ENCODE measurements around the gene SLC19A3. TPM values are rescaled to one million over a fixed set of nuclear protein-coding genes. Genes with fewer than 3 reads are reported as not detected.

Gene SLC19A3
- total RNA-seq, 1 experiment from 2014 or later: 0.26 TPM

GRCh38 chr2:227765788-227766372 lies 48.1 kb upstream of the SLC19A3 start:
- H3K4me3 ChIP-seq (ENCODE audit: low read length): no peak overlapping the region
- H3K4me1 ChIP-seq (ENCODE audit: insufficient read depth, low read length): no peaks in the 10 kb centered on the region
- no peak for TF ChIP-seq EZH2 (IDR thresholded peaks at IDR 0.05; ENCODE audit: low read length, unreplicated experiment)
- TF ChIP-seq, protein P1, sequence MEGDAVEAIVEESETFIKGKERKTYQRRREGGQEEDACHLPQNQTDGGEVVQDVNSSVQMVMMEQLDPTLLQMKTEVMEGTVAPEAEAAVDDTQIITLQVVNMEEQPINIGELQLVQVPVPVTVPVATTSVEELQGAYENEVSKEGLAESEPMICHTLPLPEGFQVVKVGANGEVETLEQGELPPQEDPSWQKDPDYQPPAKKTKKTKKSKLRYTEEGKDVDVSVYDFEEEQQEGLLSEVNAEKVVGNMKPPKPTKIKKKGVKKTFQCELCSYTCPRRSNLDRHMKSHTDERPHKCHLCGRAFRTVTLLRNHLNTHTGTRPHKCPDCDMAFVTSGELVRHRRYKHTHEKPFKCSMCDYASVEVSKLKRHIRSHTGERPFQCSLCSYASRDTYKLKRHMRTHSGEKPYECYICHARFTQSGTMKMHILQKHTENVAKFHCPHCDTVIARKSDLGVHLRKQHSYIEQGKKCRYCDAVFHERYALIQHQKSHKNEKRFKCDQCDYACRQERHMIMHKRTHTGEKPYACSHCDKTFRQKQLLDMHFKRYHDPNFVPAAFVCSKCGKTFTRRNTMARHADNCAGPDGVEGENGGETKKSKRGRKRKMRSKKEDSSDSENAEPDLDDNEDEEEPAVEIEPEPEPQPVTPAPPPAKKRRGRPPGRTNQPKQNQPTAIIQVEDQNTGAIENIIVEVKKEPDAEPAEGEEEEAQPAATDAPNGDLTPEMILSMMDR (conservative IDR thresholded peaks at IDR 0.05; ENCODE audit: low read depth, low read length): no peak
- TF ChIP-seq EZH2phosphoT487 (IDR thresholded peaks at IDR 0.05; ENCODE audit: borderline replicate concordance, low read length): no peak
- no peak overlapping the region for H3K4me2 ChIP-seq (ENCODE audit: low read length)
- no peak overlapping the region for H3K9ac ChIP-seq (ENCODE audit: low read length)
- ChIA-PET POLR2A (ENCODE audit: unreplicated experiment) (no interaction called here), CTCF (interaction anchor here (0.6 to 1.4 kb wide), 3 partner anchors 108 to 360 kb away, joined by 3 to 20 read pairs (median 3); no protein-coding TSS in a partner anchor)
- no peak for ATAC-seq
- no peaks in the 10 kb centered on the region for H3F3A ChIP-seq (ENCODE audit: low read length, unreplicated experiment)
- no peak overlapping the region for H2AFZ ChIP-seq (ENCODE audit: low read length)
- H3K36me3 ChIP-seq (ENCODE audit: low read depth, low read length): no peaks in the 10 kb centered on the region
- H3K27ac ChIP-seq (ENCODE audit: low read length): no peak overlapping the region
- no peaks in the 10 kb centered on the region for H3K9me3 ChIP-seq (ENCODE audit: low read length)
- no peaks in the 10 kb centered on the region for H3K9me2 ChIP-seq (replicated peaks; ENCODE audit: low read length)
- no peaks in the 10 kb centered on the region for H3K27me3 ChIP-seq (ENCODE audit: low read length)
- BruUV-seq (replicated peaks): no TSS peak
- intact Hi-C loops (cut with micrococcal nuclease): loop anchor here (1.0 to 5.0 kb wide), 4 partner anchors 108 to 636 kb away; no protein-coding TSS in a partner anchor
- no peaks in the 10 kb centered on the region for H4K20me1 ChIP-seq (ENCODE audit: low read length)
- DNase-seq: no peak
- H3K79me2 ChIP-seq (ENCODE audit: low read length): no peaks in the 10 kb centered on the region

DNA sequence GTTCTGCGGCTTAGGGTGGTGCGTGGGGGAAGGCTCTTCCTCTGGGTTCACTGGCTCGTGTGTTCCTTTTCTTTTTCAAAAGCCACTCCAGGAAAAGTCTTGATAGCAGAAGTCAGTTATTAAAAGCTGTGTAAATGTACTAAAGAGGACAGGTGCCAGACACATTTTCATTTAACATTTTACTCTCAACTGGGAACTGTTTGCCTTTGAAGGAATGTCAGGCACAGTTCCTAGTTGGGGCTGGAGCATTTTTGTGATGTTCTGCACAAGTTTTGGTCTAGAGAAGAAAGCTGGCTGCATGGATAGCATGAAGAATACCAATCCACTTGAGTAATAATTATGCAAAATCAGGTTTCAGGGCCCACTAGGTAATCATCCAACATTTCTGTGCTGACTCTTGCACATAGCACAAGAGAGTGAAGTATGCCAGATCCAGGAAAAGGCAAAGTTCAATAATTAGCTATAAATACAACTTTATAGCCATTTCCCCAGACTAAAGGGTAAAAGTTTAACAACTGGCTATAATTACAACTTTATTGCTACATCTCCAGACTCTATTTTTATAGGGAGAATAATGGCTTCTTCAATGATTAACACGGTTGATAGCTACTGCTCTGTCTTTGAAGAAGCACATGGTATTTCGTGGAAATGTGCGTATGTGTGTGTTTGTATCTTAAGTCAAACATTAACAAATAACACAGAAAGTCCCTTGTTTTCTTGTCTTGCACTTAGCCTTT lies 44.1 kb upstream of the SLC19A3 start:
- H3K27ac ChIP-seq (ENCODE audit: low read length): no peak overlapping the region
- no peak overlapping the region for H3K4me3 ChIP-seq (ENCODE audit: low read length)
- H3F3A ChIP-seq (ENCODE audit: low read length, unreplicated experiment): no peaks in the 10 kb centered on the region
- no peaks in the 10 kb centered on the region for H3K4me1 ChIP-seq (ENCODE audit: insufficient read depth, low read length)
- CTCF ChIA-PET: no interaction called here
- H3K9me2 ChIP-seq (replicated peaks; ENCODE audit: low read length): no peaks in the 10 kb centered on the region
- ATAC-seq (no peak), DNase-seq (no peak)
- BruUV-seq (replicated peaks): no TSS peak
- H4K20me1 ChIP-seq (ENCODE audit: low read length): no peaks in the 10 kb centered on the region
- TF ChIP-seq EZH2phosphoT487 (IDR thresholded peaks at IDR 0.05; ENCODE audit: borderline replicate concordance, low read length) (no peak), EZH2 (IDR thresholded peaks at IDR 0.05; ENCODE audit: low read length, unreplicated experiment) (no peak)
- TF ChIP-seq, protein P1 (conservative IDR thresholded peaks at IDR 0.05; ENCODE audit: low read depth, low read length): no peak
- H3K9ac ChIP-seq (ENCODE audit: low read length): no peak overlapping the region
- POLR2A ChIA-PET (ENCODE audit: unreplicated experiment): no interaction called here
- intact Hi-C loops (cut with micrococcal nuclease): no loop called here
- no peaks in the 10 kb centered on the region for H3K36me3 ChIP-seq (ENCODE audit: low read depth, low read length)
- H3K4me2 ChIP-seq (ENCODE audit: low read length): no peak overlapping the region
- H3K27me3 ChIP-seq (ENCODE audit: low read length): no peaks in the 10 kb centered on the region
- H2AFZ ChIP-seq (ENCODE audit: low read length): no peak overlapping the region
- H3K79me2 ChIP-seq (ENCODE audit: low read length): no peaks in the 10 kb centered on the region
- no peaks in the 10 kb centered on the region for H3K9me3 ChIP-seq (ENCODE audit: low read length)
